Thyroid gland (tissue), 4 donors: ENCODE data around the gene IYD.

Experiments
- CTCF ChIP-seq, 6 experiments: fragments of 200-600 bp in 3 of 6; fragments of 450-650 bp in 3 of 6; sonication (generic) in 3 of 6; IDR thresholded peaks; one replicate each; pipeline ENCODE4 v1.5.1; 2016 to 2019; ENCODE audit warnings: antibody characterized with exemption in 6 of 6, mild to moderate bottlenecking in 2 of 6, inconsistent platforms in 1 of 6, moderate library complexity in 1 of 6
- POLR2A ChIP-seq, 2 donors: fragments of 450-650 bp; IDR thresholded peaks; one replicate each; pipeline ENCODE4 v1.6.1; 2017; ENCODE audit warnings: antibody characterized with exemption in 2 of 2, mild to moderate bottlenecking in 2 of 2, moderate library complexity in 1 of 2

DNA sequence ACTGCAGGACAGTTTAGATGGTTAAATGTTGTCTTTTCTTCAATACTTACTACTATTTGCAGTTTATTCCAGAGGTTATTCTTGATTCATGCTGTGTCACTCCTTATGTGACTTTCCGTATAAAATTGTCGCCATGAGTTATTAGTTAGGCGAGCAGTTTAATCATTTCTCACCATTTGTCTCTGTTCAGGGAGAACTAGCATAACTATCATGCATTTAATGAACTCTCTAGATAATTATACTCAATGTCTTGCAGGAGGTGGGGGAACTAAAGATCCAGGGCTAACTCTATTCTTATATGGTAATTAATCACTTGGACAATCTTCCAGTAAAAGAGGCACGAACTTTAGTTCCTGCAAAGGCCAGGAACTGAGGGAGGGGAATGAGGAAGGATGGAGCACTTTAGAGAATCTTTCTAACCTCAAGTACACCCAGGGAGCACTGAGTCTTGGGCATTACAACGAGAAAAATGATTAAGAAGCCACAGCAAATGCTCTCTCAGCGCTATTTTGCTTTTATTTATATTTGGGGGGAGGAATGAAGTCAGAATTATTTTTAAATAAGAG is 58.3 kb downstream of the IYD start:
- no peak for TF ChIP-seq CTCF (IDR thresholded peaks at IDR 0.05)
- no peak for TF ChIP-seq POLR2A (IDR thresholded peaks at IDR 0.05)
